IMR-90 (cell line): ENCODE data around the gene PDGFC.

Experiments
- CTCF ChIP-seq: conservative IDR thresholded peaks from 2 replicates; pipeline ENCODE4 v1.5.1; 2012; ENCODE audit warnings: mild to moderate bottlenecking, low read depth, low read length, improper control_type of control experiment
- ELK1 ChIP-seq: fragments of 150-350 bp; IDR thresholded peaks from 2 replicates; pipeline ENCODE4 v1.6.1; 2016; ENCODE audit warnings: low read depth, mild to moderate bottlenecking, low read length, moderate library complexity, borderline replicate concordance

- TF ChIP-seq ELK1 (no peak), CTCF (no peak)
Observed at GRCh38 chr4:156751486-156751885, 220.1 kb downstream of the PDGFC start.
